ENCODE measurements around the gene OR10G7.
A peak's percentile ranks its signal among the peaks of the same experiment; 100 is the strongest.

OR10G7 gene, protein sequence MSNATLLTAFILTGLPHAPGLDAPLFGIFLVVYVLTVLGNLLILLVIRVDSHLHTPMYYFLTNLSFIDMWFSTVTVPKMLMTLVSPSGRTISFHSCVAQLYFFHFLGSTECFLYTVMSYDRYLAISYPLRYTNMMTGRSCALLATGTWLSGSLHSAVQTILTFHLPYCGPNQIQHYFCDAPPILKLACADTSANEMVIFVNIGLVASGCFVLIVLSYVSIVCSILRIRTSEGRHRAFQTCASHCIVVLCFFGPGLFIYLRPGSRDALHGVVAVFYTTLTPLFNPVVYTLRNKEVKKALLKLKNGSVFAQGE

DNA sequence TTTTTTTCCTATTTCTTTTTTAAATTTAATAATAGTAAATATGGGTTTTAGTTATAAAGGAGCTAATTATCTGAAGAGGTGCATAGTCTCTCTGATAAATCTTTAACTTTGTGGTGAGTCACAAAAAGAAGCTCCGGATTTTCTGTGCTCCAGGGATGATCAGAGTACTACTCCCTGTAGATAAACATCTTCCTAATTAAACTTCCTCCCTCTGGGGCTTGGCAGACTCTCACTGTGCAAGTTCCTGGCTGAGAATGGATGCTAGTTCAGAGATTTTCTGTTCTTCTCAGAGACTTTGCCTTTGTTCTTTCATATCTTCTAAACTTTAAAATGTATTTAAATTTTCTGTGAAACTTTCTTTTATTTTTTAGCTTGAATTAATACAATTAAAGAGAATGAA lies at the start of gene OR10G7:
TSS of gene OR10G7 (minus strand) at position 72 of the 400 bp plus-strand sequence. CDS start 2,324 bp downstream, outside the sequence.
- DNase-seq: no peak

GRCh38 chr11:124085997-124086846 lies 45.1 kb upstream of the OR10G7 start:
- DNase-seq: no peak

DNA sequence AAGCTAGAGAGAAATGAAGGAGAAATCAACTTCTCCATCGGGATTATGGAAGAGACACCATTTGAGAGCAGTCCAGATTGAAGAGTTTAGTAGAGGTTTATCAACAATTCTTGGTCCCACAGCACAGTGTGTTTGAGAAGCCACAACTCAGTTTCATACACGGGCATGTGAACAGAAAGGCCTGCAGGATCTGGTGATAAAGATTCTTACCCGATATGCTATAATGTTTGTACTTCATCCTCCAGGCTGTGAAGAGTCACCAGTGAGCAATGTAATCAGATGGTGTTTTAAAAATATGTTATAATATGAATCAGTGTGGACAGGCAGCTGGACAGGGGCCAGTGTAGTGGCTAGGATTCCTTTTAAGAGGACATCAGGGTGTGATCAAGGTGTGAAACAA lies 44.5 kb upstream of the OR10G7 start:
- DNase-seq: no peak

DNA sequence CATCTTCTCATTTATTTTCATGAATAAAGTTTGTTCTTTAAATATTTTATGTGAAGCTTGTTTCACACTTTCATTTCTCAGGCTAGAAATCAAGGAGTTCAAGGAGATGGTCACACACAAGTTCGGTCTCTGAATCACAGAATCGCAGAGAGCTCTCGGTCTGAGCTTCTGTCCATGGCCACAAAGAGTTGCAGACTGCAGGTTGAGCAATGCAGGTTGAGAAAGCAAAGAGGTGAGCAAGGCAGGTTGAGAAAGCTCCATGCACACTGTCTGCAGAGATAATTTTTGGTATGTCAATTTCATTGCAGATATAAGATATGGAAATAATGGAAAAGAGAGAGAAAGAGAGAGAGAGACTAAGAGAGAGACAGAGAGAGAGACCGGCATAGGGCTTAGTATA lies 41.2 kb upstream of the OR10G7 start:
- DNase-seq: no peak

- no peak for DNase-seq
Observed at GRCh38 chr11:124081483-124081882, 40.4 kb upstream of the OR10G7 start.

DNA sequence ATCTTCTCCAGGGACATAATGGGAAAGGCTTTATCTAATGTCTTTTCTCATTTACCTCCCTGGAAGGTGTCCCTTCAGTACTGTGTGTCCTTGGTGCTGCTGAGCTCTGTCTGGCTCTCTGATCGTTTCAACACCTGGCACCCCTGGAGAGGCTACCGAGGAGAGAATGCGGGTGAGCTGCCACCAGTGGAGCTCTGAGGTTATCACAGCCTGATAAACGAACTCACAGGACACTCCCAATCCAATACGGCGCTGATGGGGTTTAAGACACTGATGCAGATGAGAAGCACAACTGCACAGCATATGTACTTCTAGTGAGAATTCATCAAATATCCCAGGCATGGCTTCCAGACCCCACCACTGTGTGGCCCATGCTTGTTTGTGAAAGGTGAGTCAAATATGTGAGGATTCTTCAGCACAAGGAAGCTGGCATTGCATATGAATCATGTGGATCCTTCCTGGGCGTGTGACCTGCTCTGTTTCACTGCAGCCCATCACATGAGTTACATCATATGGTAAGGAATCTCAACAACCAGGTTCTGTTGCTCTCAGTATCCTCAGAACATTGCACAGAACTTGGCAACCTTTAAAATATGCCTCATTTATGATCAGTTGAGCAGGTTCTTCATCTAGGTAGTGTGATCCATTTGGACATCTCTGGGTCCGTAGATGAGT lies 39.3 kb upstream of the OR10G7 start:
- DNase-seq: no peak

- DNase-seq: no peak
Observed at GRCh38 chr11:124079631-124080326, 38.7 kb upstream of the OR10G7 start.

DNA sequence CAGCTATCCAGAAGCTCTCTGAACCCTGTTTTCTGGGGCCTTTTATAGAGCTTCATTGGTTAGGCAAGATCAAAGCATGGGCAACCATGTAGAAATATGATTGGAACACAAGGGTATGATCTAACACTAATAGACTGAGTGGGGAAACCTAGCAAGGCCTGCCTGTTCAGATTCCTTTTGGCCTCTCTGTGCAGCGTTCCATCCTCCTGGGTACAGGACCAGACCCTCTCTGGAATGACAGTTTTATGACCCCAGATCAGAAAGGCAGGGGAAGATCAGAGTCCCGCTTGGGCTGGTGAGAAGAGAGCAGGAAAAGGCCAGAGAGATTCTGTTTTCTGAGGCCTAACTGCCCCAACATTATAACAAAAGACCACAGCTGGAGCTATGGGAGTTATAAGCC lies 37.5 kb upstream of the OR10G7 start:
- no peak for DNase-seq

DNA sequence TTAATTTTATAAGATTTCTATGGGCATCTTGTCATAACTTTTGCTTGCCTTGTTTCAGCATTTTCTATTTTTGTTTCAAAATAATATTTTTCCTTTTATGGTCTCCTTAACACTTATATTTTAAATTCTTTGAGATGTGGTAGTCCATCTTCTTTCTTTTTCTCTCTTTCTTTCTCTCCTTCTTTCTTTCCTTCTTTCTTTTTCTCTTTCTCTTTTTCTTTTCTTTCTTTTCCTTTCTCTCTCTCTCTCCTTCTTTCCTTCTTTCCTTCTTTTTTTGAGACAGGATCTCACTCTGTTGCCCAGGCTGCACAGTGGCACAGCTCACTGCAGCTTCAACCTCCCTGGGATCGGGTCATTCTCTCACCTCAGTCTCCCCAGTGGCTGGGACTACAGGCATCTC lies 36.1 kb upstream of the OR10G7 start:
- no peak for DNase-seq

GRCh38 chr11:124075841-124076651 lies 34.9 kb upstream of the OR10G7 start:
- no peak for DNase-seq

DNA sequence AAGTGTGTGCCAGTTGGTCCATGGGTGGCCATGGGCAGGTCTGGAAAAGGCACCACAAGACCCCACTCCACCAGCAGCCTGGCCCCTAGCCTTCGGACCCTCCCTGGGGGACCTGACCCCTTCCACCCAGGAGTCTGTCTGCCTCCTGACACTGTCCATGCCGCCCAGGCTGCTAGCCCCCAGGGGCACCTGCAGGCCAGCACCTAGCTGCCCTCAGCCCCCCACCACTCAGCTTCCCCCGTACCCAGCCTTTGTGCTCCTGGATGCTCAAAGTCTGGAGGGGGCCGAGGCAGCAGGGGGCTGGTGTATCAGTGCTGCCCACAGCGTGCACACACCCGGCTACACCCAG lies 34.3 kb upstream of the OR10G7 start:
- DNase-seq: no peak

GRCh38 chr11:124074554-124074953 lies 33.4 kb upstream of the OR10G7 start:
- no peak for DNase-seq

DNA sequence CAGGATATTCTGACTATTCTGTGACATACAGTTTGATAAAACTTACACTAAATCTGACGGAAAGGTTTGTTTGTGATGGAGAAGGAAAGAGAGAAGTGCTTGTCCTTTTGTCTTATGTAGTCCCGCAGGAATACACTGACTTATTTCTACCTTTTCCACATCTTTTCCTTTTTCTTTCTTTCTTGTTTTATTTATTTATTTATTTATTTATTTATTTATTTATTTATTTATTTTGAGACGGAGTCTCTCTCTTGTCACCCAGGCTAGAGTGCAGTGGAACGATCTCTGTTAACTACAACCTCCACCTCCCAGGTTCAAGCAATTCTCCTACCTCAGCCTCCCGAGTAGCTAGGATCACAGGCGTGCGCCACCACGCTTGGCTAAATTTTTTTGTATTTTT lies 31.0 kb upstream of the OR10G7 start:
- no peak for DNase-seq

DNA sequence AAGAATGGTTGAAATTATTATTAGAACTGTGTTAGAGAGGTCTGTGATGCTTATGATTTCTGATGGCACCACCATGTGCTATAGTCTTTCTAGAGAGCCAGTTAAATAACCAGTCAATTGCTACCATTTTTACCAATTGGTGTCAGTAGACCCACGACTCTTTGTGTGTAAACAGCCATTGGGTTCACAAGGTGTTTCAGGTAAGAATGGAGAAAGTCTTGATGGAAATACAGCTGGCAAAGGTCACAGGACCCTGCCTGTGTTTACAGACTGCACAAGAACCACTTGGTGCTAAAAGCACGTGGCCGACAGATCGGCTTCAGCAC lies 30.5 kb upstream of the OR10G7 start:
- no peak for DNase-seq

DNA sequence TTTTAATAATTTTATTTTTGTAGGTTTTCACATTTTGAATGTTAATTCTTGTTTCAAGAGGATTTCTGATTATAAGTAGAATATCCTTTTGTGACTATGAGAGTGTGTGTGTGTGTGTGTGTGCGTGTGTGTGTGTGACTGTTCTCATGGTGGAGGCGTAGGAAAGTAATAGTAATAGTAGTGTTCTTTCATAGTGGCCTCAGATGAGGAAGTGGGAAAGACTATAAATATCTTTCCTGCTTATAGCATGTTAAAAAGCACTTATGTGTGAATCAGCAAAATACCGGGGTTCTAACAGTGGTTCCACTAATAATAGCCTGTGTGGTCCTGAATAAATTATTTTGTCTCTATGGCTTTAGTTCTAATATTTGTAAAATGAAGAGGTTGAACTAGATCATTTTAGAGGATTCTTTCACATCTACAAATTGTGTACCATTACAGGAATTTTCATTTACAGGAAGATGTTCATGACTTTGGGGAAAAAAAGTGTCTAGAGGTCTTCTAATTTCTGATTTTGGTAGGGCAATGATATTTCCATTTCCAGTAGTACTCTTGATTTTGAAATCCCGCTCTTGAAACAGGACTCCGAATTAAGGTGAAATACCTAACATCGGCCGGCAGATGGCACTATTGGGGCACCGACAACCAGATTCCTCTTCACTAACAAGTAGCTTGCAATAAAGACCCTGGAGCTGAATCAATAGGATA lies 29.9 kb upstream of the OR10G7 start:
- peak; percentile 62 to 64 for DNase-seq

DNA sequence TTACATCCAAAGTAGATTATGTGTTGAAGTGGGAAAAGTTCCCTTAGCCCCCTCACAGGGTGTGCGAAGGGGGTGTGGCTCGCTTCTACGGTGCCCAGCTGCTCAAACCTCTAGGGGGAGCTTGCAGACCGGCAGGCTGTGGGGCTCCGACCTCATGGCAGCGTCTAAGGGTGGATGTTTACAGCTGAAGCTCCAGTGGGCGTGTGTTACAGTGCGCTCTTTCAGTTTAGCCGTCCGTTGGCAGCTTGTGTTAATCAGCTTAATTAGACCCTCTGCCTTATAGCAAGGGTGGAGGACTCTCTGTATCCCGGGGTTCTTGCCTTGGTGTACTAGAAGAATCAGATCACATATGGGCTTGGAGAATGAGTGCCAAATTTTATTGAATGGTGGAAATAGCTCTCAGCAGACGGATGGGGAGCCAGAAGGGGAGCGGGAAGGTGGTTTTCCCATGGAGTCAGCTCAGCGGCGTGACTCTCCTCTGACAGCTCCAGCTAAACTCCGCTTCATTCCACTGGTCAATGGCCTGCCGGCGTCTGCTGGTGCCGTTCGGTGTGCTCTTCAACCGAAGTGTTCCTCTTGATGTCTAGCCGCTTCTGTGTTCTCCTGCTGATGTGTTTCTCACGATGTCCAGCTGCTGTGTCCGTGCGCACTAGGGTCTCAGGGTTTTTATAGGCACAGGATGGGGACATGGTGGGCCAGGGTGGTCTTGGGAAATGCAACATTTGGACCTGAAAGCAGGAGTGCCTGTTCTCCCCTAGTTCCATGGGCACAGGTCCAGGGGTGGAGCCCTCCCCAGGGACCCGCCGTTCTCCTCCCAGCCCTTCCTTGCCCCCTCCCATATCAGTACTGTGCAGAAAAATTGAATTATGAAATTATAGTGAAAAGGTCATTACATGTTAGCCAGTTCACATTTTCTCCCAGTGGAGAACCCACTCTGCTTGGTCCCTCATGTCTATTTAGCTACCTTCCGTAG lies 28.6 kb upstream of the OR10G7 start:
- peak; percentile 33 to 67 for DNase-seq

GRCh38 chr11:124068601-124069110 lies 27.5 kb upstream of the OR10G7 start:
- DNase-seq: no peak

DNA sequence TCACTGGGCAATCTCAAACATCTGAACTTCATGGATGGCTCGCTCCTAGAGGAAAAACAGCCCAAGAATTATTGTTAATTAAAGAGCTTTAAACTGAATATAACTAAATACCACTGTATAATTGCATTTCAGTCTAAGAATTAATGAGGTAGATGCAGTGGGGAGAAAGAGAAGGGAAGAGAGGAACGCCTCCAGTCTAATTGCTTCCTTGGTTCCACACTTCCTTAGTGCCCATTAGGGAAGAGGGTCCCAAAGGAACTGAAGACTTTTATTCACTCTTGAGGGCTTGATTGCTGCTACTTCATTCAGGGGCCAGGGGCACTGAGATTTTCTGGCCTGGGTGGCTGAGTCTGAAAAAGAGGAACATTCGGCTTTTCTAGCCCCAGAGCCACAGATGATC lies 11.8 kb upstream of the OR10G7 start:
- no peak for DNase-seq

DNA sequence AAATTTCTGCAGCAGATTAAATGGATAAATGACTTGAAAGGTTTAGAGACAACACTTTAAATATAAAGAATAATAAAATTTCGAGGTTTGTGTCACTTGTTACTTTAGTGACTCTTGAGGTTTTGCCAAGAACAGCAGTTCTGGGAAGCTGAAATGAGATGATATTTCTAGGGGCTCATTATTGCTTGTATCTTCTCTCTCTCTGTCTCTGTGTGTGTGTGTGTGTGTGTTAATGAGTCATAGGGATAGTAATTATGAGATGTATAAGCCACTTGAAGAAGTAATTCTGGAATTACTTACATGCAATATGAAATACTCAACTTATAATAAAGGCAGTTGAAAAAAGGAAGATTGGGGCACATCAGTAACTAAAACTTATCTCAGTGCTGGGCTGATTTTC lies 9.6 kb upstream of the OR10G7 start:
- DNase-seq: no peak

- no peak for DNase-seq
Observed at GRCh38 chr11:124043420-124043819, 2.3 kb upstream of the OR10G7 start.
